Measurements from ENCODE around the gene SUCLA2. TPM values are rescaled to one million over a fixed set of nuclear protein-coding genes. Genes with fewer than 3 reads are reported as not detected.

Gene SUCLA2
- total and polyA plus RNA-seq, 9 of the 15 experiments (the other 6 are each of a cell fraction or from before 2014, with no cell fraction given) = 23.3 to 52.9 (median 35.8) TPM

DNA sequence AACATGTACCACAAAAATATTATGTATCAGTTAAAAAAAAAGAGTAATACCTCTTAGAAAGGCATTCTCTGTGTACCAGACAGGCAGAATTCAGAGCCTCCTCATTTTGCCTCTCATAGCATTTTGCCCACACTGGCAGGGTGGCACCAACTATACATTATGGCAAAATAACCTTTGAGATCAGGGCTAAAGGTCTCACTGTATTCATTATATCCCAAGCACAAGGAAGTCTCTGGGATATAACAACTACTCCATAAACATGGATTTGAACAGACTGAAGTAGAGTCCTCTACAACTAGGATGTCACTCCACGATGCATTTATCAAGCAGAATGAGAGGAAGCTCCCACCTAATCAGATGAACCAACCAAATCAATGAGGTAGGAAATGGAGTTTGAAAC, 10.6 kb downstream of the SUCLA2 start:
- no peak for ATAC-seq
- in situ Hi-C loops (cut with MboI) (no loop called here), intact Hi-C loops (cut with micrococcal nuclease) (no loop called here)
- Histone ChIP-seq H3K9ac (ENCODE audit: insufficient read depth in 1 of 2, low read depth in 2 of 2, low read length in 2 of 2) (no peak overlapping the region), H3K27ac (ENCODE audit: extremely low read depth, low read depth, low read length) (no peak overlapping the region), H3K36me3 (ENCODE audit: control insufficient read depth, insufficient read depth, low read length) (peaks cover 54% of the 10 kb centered on the region; the same call in 2 of the 3 replicates), H3K9me3 (replicated peaks; ENCODE audit: control insufficient read depth, insufficient read depth, low read depth, low read length) (no peaks in the 10 kb centered on the region), H3K79me2 (ENCODE audit: control insufficient read depth, insufficient read depth, low read length) (peaks cover 9% of the 10 kb centered on the region; the same call in 2 of the 3 replicates), H2AFZ (ENCODE audit: low read depth, low read length) (no peak overlapping the region), H3K4me3 (no peak overlapping the region), H3K27me3 (ENCODE audit: control insufficient read depth in 2 of 2, insufficient read depth in 2 of 2, low read length in 2 of 2) (no peaks in the 10 kb centered on the region), H4K20me1 (replicated peaks; ENCODE audit: control insufficient read depth, insufficient read depth, low read length) (no peaks in the 10 kb centered on the region), H3K4me2 (ENCODE audit: insufficient read depth, low read length) (no peak overlapping the region), H3K4me1 (replicated peaks in 1 of 2; ENCODE audit: control insufficient read depth in 2 of 2, insufficient read depth in 2 of 2, low read length in 2 of 2) (no peaks in the 10 kb centered on the region), H3K9me1 (ENCODE audit: control insufficient read depth, insufficient read depth, low read length) (no peaks in the 10 kb centered on the region)
- no peak for FAIRE-seq
- no peak for TF ChIP-seq ZBTB2 (IDR thresholded peaks at IDR 0.05)
- BruUV-seq (replicated peaks) = no TSS peak
- no peak for DNase-seq (ENCODE audit: extremely low read depth in 1 of 4, low spot score in 3 of 4)
- ChIA-PET POLR2A (interaction anchor here (0.5 kb wide), 1 partner anchor 27 kb away, joined by 3 read pairs; no protein-coding TSS in a partner anchor), CTCF (ENCODE audit: low intra/inter-chr PET ratio) (no interaction called here)
- 88% methylated on average over 1 of the region's 1 CpG for WGBS (ENCODE audit: insufficient coverage, low coverage, missing lambda C conversion rate)

DNA sequence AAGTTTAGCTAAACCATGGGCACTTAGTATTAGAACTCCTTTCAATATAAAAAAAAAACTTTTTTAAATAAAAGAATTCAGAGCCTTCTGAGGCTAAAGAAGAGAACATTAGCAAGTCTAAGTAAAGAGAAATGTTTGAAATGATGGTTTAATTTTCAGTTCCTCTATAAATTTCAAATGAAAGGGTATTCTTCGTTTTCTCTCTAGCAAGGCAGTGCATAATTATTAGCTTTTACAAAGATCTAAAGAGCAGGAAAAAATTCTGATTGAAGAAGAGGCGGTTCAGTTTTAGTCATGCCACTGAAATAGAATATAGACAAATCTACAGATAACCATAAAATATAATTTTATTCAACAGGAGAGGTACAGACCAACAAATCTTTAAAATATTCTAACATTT, 18.0 kb downstream of the SUCLA2 start:
- H3K9ac ChIP-seq (ENCODE audit: insufficient read depth in 1 of 2, low read depth in 2 of 2, low read length in 2 of 2) = no peak overlapping the region
- H2AFZ ChIP-seq (ENCODE audit: low read depth, low read length) = no peak overlapping the region
- no peak overlapping the region for H3K27ac ChIP-seq (ENCODE audit: extremely low read depth, low read depth, low read length)
- H3K9me3 ChIP-seq (replicated peaks; ENCODE audit: control insufficient read depth, insufficient read depth, low read depth, low read length) = no peaks in the 10 kb centered on the region
- no peak overlapping the region for H3K4me3 ChIP-seq
- BruUV-seq (replicated peaks) = no TSS peak
- peaks cover 22% of the 10 kb centered on the region; the same call in 1 of the 3 replicates for H3K36me3 ChIP-seq (ENCODE audit: control insufficient read depth, insufficient read depth, low read length)
- H3K4me1 ChIP-seq (replicated peaks in 1 of 2; ENCODE audit: control insufficient read depth in 2 of 2, insufficient read depth in 2 of 2, low read length in 2 of 2) = no peaks in the 10 kb centered on the region
- no peaks in the 10 kb centered on the region for H3K27me3 ChIP-seq (ENCODE audit: control insufficient read depth in 2 of 2, insufficient read depth in 2 of 2, low read length in 2 of 2)
- no peaks in the 10 kb centered on the region for H3K9me1 ChIP-seq (ENCODE audit: control insufficient read depth, insufficient read depth, low read length)
- CTCF ChIA-PET (ENCODE audit: low intra/inter-chr PET ratio) = no interaction called here
- H3K79me2 ChIP-seq (ENCODE audit: control insufficient read depth, insufficient read depth, low read length) = no peaks in the 10 kb centered on the region
- intact Hi-C loops (cut with micrococcal nuclease) = no loop called here
- in situ Hi-C loops (cut with MboI) = no loop called here
- DNase-seq (ENCODE audit: extremely low read depth in 1 of 4, low spot score in 3 of 4) (no peak), FAIRE-seq (no peak), ATAC-seq (no peak)
- H3K4me2 ChIP-seq (ENCODE audit: insufficient read depth, low read length) = no peak overlapping the region
- WGBS (ENCODE audit: insufficient coverage, low coverage, missing lambda C conversion rate) = 100% methylated on average over 1 of the region's 2 CpGs
- no peaks in the 10 kb centered on the region for H4K20me1 ChIP-seq (replicated peaks; ENCODE audit: control insufficient read depth, insufficient read depth, low read length)
- POLR2A ChIA-PET = no interaction called here
- TF ChIP-seq SIX5 (IDR thresholded peaks at IDR 0.05; ENCODE audit: borderline replicate concordance in 1 of 2, insufficient read depth in 1 of 2, low read depth in 1 of 2, low read length in 2 of 2) = no peak
- TF ChIP-seq MCM7 (IDR thresholded peaks at IDR 0.05) = no peak
- TF ChIP-seq TFAM (CRISPR knock-in tag; conservative IDR thresholded peaks at IDR 0.05) = no peak
- no peak for TF ChIP-seq ZBTB49 (CRISPR knock-in tag; IDR thresholded peaks at IDR 0.05; ENCODE audit: borderline replicate concordance)
- TF ChIP-seq MAFF (IDR thresholded peaks at IDR 0.05; ENCODE audit: low read length) = no peak
- no peak for TF ChIP-seq FIP1L1 (IDR thresholded peaks at IDR 0.05; ENCODE audit: low read depth, low read length, poor library complexity, severe bottlenecking)
- no peak for TF ChIP-seq FOXP4 (CRISPR knock-in tag; IDR thresholded peaks at IDR 0.05; ENCODE audit: borderline replicate concordance)
- no peak for TF ChIP-seq MCM3 (IDR thresholded peaks at IDR 0.05)
- TF ChIP-seq MCM5 (IDR thresholded peaks at IDR 0.05; ENCODE audit: low read depth) = no peak

All from K562 (cell line).